PFSK-1 (cell line): ENCODE results near the gene PIEZO2.

Experiments used
- FOXP2 ChIP-seq: optimal IDR thresholded peaks from 2 replicates; pipeline ENCODE3; 2011; ENCODE audit warnings: borderline replicate concordance, control low read depth, inconsistent platforms; ENCODE audit not compliant: insufficient read depth; ENCODE audit errors: extremely low read length, extremely low read depth
- POLR2AphosphoS5 ChIP-seq: IDR thresholded peaks from 2 replicates; pipeline ENCODE4 v1.6.1; 2012; ENCODE audit warnings: low read depth, mild to moderate bottlenecking, control low read depth, low read length, moderate library complexity
- REST ChIP-seq, 2 experiments: IDR thresholded peaks; 2 replicates each; pipeline versions ENCODE4 v1.6.1 to v1.8.0; 2011 to 2012; ENCODE audit warnings: low read depth in 2 of 2, low read length in 2 of 2, control low read depth in 1 of 2, inconsistent platforms in 1 of 2, mild to moderate bottlenecking in 1 of 2, moderate library complexity in 1 of 2; ENCODE audit not compliant: insufficient read depth in 1 of 2
- SIN3A ChIP-seq: IDR thresholded peaks from 2 replicates; pipeline ENCODE4 v1.6.1; 2012; ENCODE audit warnings: mild to moderate bottlenecking, low read length, moderate library complexity, borderline replicate concordance; ENCODE audit not compliant: insufficient read depth
- TAF1 ChIP-seq: IDR thresholded peaks from 2 replicates; pipeline ENCODE4 v1.6.1; 2012; ENCODE audit warnings: low read length, control low read depth, borderline replicate concordance; ENCODE audit not compliant: insufficient read depth

Gene PIEZO2

GRCh38 chr18:11055721-11056120, 93.6 kb downstream of the PIEZO2 start:
- TF ChIP-seq TAF1: no peak
- no peak for TF ChIP-seq REST (IDR thresholded peaks at IDR 0.05; ENCODE audit: insufficient read depth in 1 of 2, low read depth in 2 of 2, low read length in 2 of 2)
- TF ChIP-seq FOXP2: no peak

- TF ChIP-seq POLR2AphosphoS5 (no peak), FOXP2 (no peak), TAF1 (no peak), REST (IDR thresholded peaks at IDR 0.05; ENCODE audit: insufficient read depth in 1 of 2, low read depth in 2 of 2, low read length in 2 of 2) (no peak), SIN3A (no peak)
Measured at GRCh38 chr18:11054497-11054896, 94.9 kb downstream of the PIEZO2 start.

- TF ChIP-seq TAF1 (no peak), FOXP2 (no peak), SIN3A (no peak), REST (IDR thresholded peaks at IDR 0.05; ENCODE audit: insufficient read depth in 1 of 2, low read depth in 2 of 2, low read length in 2 of 2) (no peak), POLR2AphosphoS5 (no peak)
Measured at GRCh38 chr18:11053293-11053692, 96.1 kb downstream of the PIEZO2 start.

- TF ChIP-seq FOXP2 (no peak), REST (IDR thresholded peaks at IDR 0.05; ENCODE audit: insufficient read depth in 1 of 2, low read depth in 2 of 2, low read length in 2 of 2) (no peak), TAF1 (no peak), POLR2AphosphoS5 (no peak), SIN3A (no peak)
Measured at GRCh38 chr18:11052800-11053199, 96.6 kb downstream of the PIEZO2 start.

GRCh38 chr18:11051462-11051861, 97.9 kb downstream of the PIEZO2 start:
- TF ChIP-seq FOXP2 (no peak), TAF1 (no peak), SIN3A (no peak), POLR2AphosphoS5 (no peak), REST (IDR thresholded peaks at IDR 0.05; ENCODE audit: insufficient read depth in 1 of 2, low read depth in 2 of 2, low read length in 2 of 2) (no peak)
